Activated CD4-positive, alpha-beta T cell treated with anti-CD3 and anti-CD28 coated beads, Interleukin-2, amount 50 U/mL, for 4 hours (primary cell): Measurements from ENCODE around the gene ERCC2.

Experiments
- DNase-seq, 2 experiments: peaks; one replicate each; pipeline ENCODE4 v3.0.0-alpha.2; 2020

ERCC2 gene

GRCh38 chr19:45400192-45400591, 29.8 kb upstream of the ERCC2 start:
- DNase-seq = no peak

DNA sequence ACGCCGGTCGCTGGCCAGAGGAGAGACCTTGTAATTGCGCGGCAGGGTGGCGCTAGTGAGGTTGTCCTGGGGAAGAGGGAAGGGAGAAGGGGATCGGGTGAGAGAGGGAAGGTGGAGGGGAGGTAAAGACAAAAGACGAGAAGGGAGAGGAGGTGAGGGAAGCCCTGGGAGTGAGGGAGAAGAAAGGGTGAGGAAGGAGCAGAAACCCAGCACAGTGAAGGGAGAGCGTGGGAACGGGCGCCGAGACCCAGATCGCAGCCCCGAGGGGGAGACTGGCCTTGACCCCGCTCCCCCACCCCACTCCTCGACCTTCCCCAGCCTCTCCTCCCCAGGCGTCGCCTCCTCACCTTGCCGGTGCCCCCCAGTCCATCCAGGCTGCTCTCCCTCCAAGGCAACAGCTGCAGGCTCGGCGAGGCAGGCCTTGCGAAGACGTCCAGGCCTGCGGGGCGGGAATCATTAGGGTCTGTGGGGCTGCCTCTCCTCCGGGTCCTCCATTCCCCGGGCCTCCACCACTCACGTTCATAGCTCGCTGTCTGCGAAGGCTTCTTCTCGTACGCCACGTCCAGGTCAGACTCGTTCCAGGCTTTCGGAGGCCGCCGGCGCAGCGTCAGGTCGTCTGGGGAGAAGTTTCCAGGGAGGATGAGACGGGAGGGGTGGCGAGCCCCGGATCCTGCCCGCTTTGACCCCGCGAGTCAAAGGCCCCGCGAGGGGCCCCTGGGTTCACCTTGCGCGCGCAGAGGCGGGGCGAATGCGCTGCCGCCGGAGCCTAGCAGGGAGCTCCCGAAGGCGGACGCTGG, 25.6 kb upstream of the ERCC2 start:
- DNase-seq = no peak

GRCh38 chr19:45391871-45392665, 21.7 kb upstream of the ERCC2 start:
- DNase-seq = no peak

DNA sequence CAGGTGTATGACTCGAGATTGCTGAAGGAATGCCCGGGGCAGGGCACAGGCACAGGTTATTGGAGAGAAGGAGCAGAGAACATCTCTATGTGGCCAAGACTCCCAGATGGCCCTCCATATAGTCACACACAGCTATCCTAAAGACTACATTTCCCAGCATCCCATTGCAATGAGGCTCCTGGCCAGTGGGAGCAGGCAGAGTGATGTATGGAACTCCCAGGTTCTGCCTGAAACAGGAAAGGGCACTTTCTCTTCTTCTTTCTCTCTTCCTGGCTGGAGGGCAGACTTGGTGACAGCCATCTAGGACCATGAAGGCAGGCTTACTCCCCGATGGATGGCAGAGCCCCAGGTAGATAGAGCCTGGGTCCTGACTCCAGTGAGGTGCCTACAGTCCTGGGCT, 21.0 kb upstream of the ERCC2 start:
- DNase-seq = no peak

GRCh38 chr19:45385392-45386221, 15.2 kb upstream of the ERCC2 start:
- DNase-seq = no peak

DNA sequence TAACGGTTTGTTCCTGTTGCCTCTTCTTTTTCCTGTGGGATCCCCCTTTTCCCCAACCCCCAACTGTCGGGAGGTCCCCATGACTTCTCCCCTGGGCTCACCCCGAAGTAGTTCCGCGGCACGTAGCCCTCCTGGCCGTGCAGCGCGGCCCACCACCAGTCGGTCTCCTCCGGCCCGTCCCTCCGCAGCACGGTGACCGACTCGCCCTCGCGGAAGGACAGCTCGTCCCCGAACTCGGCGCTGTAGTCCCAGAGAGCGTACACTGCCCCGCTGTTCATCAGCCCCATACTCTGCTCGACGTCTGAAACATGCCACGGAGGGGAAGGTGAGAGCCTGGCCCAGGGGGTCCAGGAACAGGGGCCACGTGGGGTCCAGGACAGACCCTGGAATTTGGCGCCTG, 12.1 kb upstream of the ERCC2 start:
- no peak for DNase-seq

GRCh38 chr19:45380107-45380506, 9.7 kb upstream of the ERCC2 start:
- no peak for DNase-seq

DNA sequence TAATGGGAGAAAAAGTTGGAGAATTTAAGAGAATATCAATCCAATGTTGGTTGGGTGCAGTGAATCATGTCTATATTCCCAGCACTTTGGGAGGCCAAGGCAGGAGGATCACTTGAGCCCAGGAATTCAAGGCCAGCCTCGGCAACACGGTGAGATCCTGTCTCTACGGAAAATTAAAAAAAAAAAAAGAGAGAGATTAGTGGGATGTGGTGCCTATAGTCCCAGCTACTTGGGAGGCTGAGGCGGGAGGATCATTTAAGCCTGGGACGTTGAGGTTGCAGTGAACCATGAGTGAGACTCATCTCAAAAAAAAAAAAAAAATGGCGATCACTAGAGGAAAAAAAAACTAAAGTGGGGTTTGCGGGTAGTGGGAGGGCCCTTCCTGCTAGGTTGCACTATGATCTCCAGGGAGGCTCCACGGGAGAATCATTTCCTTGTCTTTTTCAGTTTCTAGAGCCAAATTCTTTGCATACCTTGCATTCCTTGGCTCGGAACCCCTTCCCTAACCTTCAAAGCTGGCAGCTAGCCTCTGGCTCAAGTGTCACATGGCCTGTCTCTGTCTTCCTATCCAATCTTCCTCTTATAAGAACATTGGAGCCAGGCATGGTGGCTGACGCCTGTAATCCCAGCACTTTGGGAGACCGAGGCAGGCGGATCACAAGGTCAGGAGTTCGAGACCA, 5.8 kb upstream of the ERCC2 start:
- DNase-seq = no peak

DNA sequence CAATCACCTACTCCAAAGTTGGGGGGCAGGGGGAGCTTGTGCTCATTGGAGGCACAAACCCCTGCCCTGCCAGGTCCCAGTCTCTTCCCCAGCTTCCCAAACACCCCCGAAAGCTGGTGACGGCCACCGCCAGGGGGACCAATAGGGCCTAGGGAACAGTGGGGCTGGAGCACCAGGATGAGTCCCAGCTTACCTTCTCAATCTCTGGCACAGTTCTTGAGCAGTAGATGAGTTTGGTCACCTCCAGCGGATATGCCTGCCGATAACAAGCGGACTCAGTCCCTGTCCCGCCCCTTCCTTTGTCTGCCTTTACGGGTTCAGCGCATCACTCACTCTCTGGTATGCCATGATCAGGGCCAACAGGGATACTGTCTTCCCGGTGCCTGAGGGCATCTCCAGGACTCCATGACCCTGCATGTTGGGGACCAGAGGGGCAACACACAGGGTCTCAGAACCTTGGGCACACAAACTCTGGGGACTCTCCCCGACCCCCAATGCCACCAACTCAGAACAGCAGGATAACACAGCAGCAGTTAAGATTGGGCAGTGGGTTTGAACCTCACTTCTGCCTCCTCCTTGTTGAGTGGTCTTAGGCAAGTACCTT, 1.5 kb downstream of the ERCC2 start:
- DNase-seq = no peak

DNA sequence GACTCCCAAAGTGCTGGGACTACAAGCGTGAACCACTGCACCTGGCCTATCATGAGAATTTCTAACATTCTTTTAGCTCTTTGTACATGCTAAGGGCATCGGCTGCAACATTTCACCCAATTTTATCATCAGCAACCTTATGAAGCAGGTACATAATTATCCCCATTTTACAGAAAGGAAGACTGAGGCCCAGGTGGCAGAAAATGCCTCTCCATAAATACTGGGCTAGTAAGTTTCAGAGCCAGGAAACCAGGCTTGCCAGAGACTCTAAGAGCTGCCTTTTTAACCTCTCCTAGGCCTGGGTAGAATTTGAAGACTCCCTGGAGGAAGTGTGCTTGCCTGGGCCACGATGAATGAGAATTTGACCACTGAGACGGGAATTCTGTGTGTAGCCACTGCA, 2.2 kb downstream of the ERCC2 start:
- no peak for DNase-seq

DNA sequence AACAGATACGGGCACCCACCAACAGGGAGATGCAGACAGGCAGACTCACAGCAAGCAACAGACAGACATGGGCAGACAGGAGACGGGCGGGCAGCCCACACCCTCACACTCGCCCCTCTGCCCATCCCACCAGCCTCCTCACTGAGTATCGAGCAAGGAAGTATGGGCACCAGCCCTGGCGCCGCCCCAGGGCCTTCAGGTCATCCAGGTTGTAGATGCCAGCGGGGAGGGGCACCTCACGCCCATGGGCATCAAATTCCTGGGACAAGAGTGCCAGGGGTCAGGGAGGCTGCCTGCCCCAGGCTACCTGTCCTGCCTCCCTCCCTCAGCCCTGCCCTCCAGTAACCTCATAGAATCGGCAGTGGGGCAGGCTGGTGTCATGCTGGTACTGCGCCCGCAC, 5.7 kb downstream of the ERCC2 start:
- DNase-seq = no peak

DNA sequence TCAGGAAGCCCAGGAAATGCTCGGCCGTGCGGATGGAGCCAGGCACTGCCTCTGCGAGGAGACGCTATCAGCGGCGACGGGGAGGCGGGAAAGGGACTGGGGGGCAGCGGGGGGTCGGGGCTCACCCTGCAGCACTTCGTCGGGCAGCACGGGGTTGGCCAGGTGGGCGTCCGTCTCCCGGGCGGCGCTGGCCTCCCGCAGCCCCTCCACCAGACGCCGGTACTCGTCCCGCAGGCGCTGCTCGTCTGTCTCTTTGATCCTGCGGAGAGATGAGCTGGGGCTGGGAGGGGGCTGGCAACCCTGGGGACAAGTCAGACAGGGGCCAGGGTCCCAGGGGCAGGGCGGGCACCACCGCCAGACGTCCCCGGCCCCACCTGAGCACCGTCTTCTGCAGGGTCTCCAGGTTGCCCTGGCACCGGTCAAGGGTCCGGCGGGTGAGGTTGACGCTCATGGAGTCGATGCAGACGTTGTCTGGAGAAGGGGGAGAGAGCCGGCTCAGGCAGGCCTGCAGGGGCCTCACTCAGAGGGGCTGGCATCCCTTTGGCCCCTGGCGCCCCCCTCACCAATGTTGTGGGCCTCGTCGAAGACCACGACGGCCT, 6.4 kb downstream of the ERCC2 start:
- DNase-seq = no peak

DNA sequence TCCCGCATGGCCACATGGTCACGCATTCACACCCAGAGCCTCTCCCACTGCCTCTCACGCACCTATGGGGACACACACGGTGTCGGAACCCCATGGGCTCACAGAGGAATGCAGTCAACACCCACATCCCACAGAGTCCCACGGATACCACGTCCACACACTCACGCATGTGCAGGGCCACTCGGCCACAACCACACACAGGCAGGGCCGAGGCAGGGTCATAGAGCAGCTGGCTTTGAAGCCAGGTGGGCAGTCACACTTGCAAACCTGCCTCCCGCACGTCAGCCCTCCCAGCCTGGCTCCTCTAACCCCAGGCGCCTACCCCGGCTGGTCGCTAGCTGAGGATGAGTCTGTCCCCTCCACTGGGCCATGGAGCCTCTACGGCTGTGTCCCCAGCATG, 8.1 kb downstream of the ERCC2 start:
- DNase-seq = no peak

GRCh38 chr19:45361608-45362007, 8.8 kb downstream of the ERCC2 start:
- DNase-seq = no peak

DNA sequence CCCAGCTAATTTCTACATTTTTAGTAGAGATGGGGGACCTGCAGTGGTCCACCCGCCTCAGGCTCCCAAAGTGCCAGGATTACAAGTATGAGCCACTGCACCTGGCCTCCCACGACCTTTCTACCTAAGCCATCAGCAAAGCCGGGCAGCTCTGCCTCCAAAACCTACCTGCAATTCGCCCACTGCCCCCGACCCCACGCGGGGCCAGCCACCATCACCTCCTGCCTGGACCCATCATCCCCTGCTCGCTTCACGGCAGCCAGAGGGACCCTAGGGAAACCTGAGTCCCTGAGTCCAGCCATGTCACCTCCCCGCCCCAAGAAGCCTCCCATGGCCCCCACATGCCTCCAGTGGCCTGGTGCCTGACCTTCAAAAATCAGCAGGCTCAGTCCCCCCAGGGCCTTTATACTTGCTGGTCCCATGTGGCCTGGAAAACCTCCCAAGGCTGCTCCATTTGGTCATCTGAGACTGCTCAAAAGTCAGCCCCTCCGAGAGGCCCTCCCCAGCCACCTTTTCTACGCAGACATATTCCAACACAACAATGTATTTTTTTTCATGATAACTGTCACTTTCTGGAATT, 12.1 kb downstream of the ERCC2 start:
- DNase-seq = no peak

DNA sequence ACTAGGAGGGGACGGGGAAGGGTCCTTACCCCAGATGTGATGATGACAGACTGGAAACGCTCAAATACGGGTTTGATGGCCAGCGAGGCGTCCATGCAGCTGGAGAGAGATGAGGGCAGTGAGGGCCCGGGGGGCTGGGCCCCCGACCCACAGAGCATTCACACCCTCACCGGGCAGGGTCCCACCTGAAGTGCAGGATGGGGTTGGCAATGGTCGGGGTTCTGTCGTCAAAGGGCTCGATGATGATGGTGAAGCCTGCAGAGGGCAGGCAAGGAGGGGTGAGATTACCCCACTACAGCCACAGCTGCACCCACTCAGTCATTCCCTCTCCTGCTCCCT, 13.0 kb downstream of the ERCC2 start:
- no peak for DNase-seq

DNA sequence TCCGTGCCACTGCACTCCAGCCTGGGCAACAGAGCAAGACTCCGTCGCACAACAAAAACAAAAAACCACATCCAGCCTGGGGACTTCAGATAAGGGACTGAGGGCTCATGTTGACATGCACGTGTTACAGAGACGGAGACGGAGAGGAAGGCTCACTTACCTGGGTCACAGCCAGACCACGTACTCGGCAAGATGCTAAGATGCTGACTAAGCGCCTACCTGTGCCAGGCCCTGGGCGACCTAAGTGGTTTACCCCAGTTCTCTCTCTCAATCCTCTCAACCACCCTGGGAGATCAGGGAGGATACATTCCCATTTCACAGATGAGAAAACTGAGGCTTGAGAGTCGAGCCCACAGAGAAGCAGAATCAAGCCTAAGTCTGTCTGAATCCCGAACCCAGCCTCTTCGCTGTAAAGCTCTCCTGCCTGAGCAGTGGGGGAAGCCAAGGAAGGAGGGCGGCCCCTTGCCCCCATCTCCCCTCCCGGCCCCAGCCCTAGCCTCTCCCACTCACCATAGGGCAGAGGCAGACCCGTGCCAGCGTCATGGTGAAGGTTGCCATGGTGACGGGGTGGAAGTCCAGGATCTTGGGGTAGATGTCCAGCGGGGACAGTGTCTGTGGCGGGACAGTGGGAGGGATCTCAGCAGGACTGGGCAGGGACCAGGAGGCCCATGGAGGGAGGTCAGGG, 13.5 kb downstream of the ERCC2 start:
- no peak for DNase-seq

DNA sequence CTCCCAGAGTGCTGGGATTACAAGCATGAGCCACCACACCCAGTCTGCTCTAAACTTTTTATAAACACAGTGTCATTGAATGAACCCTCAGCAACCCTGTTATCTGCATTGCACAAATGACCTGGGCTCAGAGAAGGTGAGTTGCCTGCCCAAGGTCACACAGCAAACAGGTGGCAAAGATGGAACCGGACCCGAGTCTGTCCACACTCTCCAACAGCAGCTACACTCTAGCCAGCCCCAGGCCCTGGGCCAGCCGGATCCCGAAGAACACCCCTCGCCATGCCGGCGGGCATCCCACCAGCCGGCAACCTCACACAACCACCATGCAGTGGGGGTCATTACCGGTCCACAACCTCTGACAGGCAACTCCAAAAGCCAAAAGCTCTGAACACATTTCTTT, 14.5 kb downstream of the ERCC2 start:
- no peak for DNase-seq

DNA sequence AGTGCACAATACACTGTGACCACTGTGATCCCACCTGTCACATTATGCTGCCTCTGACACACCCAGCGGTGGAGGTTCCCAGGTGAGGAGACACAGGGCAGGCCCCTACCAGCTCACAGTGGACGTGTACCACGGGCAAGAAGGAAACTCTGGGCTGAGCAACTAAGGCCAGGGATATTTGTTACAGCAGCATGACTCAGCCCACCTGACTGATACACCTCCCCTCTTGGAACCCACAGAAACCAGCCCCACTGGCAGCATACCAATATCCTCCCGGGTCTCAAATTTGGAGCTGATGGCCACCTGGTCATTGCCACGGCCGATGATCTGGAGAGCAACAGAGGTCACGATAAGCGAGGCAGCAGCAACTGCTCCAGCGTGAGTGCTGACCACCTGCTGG, 15.0 kb downstream of the ERCC2 start:
- no peak for DNase-seq

- no peak for DNase-seq
These were observed 16.0 kb downstream of the ERCC2 start for GRCh38 chr19:45354241-45354842.
